ENCODE measurements around the gene ZNF408. TPM values are rescaled to one million over a fixed set of nuclear protein-coding genes. Genes with fewer than 3 reads are reported as not detected.

Gene ZNF408
- total RNA-seq, 4 donors from 2014 or later = 4.3 to 12.2 (median 7.9) TPM

- no peak for DNase-seq (ENCODE audit: low spot score)
- TF ChIP-seq CTCF (IDR thresholded peaks at IDR 0.05) = no peak
- ATAC-seq (ENCODE audit: low FRiP score) = no peak
These were observed 27.3 kb downstream of the ZNF408 start for GRCh38 chr11:46727952-46728658.

DNA sequence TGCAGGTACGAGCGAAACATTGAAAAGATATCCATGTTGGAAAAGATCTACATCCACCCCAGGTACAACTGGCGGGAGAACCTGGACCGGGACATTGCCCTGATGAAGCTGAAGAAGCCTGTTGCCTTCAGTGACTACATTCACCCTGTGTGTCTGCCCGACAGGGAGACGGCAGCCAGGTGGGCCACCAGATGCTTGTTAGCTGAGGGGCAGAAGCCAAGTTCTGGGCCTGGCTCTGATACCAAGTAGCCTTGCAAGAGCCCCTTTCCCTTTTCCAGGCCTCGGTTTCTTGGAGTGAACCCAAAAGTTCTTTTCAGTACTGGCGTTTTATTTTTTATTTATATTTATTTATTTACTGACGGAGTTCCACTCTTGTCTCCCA is 27.8 kb downstream of the ZNF408 start:
- DNase-seq (ENCODE audit: low spot score) = no peak
- TF ChIP-seq CTCF (IDR thresholded peaks at IDR 0.05) = no peak
- ATAC-seq (ENCODE audit: low FRiP score) = no peak

DNA sequence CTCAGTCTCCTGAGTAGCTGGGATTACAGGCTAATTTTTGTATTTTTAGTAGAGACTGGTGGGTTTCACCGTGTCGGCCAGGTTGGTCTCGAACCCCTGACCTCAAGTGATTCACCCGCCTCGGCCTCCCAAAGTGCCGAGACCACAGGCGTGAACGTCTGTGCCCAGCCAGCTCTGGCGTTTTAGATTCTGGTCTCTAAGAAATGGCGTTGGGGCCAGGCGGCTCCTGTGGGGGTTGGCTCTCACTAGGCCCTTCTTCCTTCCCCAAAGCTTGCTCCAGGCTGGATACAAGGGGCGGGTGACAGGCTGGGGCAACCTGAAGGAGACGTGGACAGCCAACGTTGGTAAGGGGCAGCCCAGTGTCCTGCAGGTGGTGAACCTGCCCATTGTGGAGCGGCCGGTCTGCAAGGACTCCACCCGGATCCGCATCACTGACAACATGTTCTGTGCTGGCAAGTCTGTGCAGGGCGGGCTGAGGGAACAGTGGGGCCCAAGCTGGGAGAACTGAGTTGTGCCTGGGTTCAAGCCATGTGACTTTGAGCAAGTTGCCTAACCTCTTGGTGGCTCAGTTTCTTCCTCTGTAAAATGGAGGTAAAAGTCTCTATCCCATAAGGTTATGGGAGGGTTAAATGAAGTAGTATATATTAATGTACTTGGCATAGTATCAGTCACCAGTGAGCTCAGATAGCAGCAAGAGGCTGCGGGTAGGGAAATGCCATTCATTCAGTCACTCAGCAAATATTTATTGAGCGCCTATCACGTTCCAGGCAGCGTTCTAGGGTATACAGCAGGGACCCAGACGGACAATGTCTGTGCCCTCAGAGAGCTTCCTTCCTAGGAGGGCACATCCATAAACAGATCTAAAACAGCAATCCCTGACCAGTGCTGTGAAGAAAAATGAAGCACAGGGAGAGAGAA is 28.5 kb downstream of the ZNF408 start:
- ATAC-seq (ENCODE audit: low FRiP score) = no peak
- no peak for TF ChIP-seq CTCF (IDR thresholded peaks at IDR 0.05)
- no peak for DNase-seq (ENCODE audit: low spot score)

DNA sequence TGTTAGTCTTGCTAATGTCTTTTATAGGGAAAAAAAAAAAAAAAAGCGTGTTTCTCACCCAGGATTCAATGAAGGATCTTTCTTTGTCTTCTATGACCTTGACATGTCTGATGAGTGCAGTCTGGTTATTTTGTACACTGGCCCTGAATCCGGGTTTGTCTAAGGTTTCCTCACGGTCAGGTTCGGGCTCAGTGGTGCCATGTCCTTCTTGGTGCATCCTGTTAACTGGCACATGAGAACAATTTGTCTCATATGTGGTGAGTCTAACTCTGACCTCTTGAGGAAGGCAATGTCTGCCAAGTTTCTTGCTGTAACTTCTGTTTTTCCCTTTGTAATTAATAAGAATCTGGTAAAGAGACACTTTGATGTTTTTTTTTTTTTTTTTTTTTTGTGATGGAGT is 30.7 kb downstream of the ZNF408 start:
- no peak for ATAC-seq (ENCODE audit: low FRiP score)
- no peak for TF ChIP-seq CTCF (IDR thresholded peaks at IDR 0.05)
- no peak for DNase-seq (ENCODE audit: low spot score)

DNA sequence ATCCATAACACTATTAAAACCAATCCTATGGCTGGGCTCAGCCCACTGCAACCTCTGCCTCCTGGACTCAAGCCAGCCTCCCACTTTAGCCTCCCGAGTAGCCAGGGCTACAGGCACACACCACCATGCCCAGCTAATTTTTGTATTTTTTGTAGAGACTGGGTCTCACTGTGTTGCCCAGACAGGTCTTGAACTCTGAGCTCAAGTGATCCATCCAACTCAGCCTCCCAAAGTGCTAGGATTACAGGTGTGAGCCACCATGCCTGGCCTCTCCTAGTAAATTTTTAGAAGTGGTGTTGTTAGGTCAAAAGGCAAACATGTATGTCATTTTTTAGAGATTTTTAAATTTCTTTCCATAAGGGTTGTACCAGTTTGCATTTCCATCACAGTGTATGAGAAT is 32.4 kb downstream of the ZNF408 start:
- ATAC-seq (ENCODE audit: low FRiP score) (no peak), DNase-seq (ENCODE audit: low spot score) (no peak)
- TF ChIP-seq CTCF (IDR thresholded peaks at IDR 0.05) = no peak

GRCh38 chr11:46736146-46736545 is 35.3 kb downstream of the ZNF408 start:
- DNase-seq (ENCODE audit: low spot score) = no peak
- TF ChIP-seq CTCF (IDR thresholded peaks at IDR 0.05) = no peak
- no peak for ATAC-seq (ENCODE audit: low FRiP score)

All from omental fat pad (tissue), 4 donors.